Lung microvascular endothelial cell (primary cell): ENCODE data around the gene FMR1NB. TPM values are rescaled to one million over a fixed set of nuclear protein-coding genes. Genes with fewer than 3 reads are reported as not detected.

ENCODE experiments used
- DNase-seq, 2 donors: peaks; one replicate each; pipeline versions ENCODE4 v3.0.0 to v3.0.0-alpha.2; 2010; ENCODE audit warnings: low read depth in 2 of 2
- total RNA-seq: library from RNA; depleted of rRNA; stranded (reverse); fragments of >200 nt; gene quantifications from 2 replicates; pipeline ENCODE4 v1.2.1, GENCODE V29; 2014

FMR1NB gene
- total RNA-seq, result not detected in 2 replicates

GRCh38 chrX:147981038-147981752 lies at the start of gene FMR1NB:
TSS of gene FMR1NB (plus strand) at chrX:147981337. CDS start at chrX:147981403, 66 bp downstream.
- DNase-seq, result no peak

DNA sequence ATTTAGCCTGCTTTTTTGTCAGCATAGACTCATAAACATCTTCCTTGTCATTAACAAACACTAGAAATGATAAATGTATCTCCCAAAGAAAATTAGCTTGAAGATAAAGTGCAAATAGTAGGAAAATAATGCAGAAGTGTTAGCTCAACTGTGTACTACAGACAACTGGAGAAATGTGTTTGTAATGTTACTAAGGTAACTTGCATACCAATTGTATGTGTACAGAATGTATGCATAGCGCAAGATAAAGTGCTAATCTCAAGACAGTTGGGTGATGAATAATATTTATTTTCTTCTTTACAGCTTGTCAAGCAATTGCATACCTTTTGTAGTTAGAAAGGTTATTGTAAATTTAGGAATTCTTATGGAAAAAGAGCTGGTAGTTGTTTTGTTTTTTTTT lies 47.3 kb upstream of the FMR1NB start:
- no peak for DNase-seq

- DNase-seq, result no peak
Observed at GRCh38 chrX:147935156-147935758, 45.9 kb upstream of the FMR1NB start.

DNA sequence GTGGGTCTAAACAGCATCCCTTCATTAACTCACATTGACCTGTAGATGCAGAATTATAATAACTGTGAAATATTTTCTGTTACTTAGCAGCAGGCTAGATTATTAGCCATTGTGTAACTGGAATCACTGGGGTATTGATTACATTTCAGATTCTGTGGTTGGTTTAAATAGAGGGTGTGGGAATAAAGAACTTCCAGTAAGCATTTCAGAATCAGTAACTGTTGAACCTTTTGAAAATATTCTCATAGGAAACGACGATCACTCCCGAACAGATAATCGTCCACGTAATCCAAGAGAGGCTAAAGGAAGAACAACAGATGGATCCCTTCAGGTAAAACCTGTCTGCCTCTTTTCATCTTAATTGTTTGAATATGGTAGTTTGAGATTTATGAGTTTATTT lies 35.9 kb upstream of the FMR1NB start:
- no peak for DNase-seq

DNA sequence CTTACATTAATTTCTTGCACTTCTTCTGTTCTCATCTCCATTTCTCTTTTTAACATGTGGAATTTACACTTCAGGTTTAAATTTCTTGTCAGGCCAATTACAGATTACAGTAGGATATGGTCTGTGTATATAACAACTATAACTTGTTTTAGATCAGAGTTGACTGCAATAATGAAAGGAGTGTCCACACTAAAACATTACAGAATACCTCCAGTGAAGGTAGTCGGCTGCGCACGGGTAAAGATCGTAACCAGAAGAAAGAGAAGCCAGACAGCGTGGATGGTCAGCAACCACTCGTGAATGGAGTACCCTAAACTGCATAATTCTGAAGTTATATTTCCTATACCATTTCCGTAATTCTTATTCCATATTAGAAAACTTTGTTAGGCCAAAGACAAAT lies 32.6 kb upstream of the FMR1NB start:
- no peak for DNase-seq

- DNase-seq, result no peak
Observed at GRCh38 chrX:147950352-147950751, 30.8 kb upstream of the FMR1NB start.

DNA sequence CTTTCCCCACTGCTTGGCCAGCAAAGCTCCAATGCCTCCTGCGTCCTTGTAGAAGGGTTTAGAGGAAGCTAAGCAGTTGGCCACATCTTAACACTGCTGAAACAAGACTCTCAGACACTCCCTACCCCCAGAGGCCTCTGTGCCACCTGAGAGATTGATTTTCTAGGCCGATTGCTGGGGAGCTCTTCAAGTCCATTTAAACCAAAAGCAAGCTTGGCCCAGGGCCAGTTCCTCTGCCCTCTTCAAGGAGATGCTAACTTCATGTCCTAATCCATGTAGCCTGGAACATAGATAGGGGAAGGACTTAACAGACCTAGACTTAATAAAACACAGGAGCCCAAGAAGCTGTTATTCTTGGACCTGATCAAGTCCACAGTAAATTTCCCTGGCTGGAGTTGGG lies 27.2 kb upstream of the FMR1NB start:
- DNase-seq, result no peak

GRCh38 chrX:147957291-147957690 lies 23.8 kb upstream of the FMR1NB start:
- DNase-seq, result no peak

- DNase-seq, result no peak
Observed at GRCh38 chrX:147958291-147958690, 22.8 kb upstream of the FMR1NB start.

DNA sequence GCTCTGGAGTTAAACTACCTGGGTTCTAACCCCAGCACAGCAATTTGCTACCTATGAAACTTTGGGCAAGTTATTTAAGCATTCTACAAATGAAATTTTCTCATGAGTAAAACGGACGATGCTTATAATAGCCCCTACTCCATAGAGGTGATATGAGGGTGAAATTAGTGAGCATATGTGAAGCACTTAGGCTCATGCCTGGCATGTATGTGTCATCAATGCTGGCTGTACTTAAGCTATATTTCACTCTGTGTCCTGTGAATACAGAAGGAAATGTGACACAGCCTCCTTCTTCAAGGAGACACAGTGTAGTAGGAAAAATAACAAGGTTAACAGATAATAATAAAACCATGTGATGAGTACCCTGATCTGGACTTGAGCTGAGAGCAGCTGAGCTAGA lies 20.4 kb upstream of the FMR1NB start:
- no peak for DNase-seq

GRCh38 chrX:147962476-147962875 lies 18.7 kb upstream of the FMR1NB start:
- DNase-seq, result no peak

DNA sequence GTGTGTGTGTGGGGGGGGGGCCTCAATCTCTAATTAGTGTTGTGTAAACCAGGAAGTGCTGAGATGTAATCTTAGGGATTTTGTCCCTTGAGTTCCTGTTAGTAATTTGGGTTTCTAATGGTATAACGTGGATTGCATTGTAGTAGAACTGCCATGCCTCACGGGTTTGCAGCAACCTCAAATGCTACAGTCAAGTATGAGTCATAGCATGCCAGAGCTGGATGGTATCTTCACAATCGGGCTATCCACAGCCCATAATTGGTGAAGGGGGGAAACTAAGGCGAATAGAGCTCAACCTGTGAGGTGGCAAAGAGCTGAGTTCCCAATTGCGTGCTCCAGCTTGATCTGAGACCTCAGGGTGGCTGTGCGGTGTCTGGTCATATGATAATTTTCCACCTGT lies 2.2 kb upstream of the FMR1NB start:
- no peak for DNase-seq

DNA sequence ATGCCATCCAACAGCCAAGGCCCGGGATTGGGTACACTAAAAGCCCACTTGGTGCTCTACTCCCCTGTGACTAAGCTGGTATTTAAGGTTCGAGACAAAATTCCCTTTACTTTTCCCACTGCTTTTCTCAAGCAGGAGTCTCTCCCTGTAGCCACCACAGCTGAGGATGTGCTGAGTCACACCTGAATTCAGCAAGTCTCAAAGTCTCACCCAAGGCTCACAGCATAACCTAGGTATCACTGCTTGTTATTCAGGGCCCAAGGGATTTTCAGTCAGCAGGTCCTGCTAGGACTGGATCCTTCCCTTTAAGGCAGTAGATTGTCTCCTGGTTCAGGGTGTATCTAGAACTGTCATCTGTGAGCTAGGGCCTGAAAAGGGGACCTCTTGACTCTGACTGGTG lies 39.2 kb downstream of the FMR1NB start:
- DNase-seq, result no peak

GRCh38 chrX:148024425-148025148 lies 43.5 kb downstream of the FMR1NB start:
- no peak for DNase-seq

- DNase-seq, result no peak
Observed at GRCh38 chrX:148035380-148035779, 54.2 kb downstream of the FMR1NB start.

GRCh38 chrX:148037020-148037419 lies 55.9 kb downstream of the FMR1NB start:
- no peak for DNase-seq

DNA sequence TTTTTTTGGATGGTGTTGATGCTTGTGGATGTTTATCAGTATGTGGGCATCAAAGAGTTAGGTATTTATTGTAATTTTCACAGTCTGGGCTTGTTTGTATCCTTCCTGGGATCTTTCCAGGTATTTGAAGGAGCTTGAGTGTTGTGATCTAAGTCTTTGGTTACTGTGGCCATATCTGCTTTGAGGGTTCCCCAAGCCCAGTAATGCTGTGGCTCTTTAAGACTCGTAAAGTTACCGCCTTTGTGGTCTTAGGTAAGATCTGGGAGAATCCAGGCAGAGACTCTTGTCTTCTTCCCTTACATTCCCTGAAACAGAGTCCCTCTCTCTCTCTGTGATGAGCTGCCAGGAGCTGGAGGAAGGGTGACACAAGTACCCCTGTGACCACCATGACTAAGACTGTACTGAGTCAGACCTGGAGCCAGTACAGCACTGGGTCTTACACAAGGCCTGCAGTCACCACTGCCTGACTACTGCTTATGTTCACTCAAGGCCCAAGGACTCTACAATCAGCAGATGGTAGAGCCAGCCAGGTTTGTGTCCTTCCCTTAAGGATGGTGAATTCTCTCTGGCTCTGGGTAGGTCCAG lies 62.2 kb downstream of the FMR1NB start:
- no peak for DNase-seq

DNA sequence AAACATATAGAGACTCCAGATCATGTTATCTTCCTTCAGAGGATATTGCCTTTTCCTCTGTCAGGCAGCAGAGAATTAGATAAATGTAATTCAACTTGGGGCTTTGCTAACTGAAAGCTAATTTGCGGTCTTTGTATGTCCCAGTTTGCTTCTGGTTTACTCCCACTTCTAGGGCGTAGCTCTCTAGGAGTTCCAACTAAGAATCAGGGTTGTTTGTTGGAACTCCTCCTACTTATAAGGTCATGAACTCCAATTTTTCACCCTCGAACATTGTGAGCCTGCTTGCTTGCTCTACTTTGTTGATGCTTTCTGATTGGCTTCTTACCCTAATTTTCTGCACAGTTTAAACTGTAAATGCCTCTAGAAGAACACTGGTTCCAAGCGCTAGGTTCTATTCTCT lies 66.1 kb downstream of the FMR1NB start:
- no peak for DNase-seq

- peak; percentile 26 to 49 for DNase-seq
Observed at GRCh38 chrX:148049441-148049840, 68.3 kb downstream of the FMR1NB start.

DNA sequence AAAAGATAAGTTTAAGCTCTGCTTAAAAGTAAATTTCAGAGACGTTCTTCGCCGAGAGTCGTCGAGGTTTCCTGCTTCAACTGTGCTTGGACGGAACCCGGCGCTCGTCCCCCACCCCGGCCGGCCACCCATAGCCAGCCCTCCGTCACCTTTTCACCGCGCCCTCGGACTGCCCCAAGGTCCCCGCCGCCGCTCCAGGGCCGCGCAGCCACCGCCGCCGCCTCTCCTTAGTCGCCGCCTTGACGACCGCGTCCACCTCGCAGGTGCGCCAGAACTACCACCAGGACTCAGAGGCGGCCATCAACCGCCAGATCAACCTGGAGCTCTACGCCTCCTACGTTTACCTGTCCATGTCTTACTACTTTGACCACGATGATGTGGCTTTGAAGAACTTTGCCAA lies 70.8 kb downstream of the FMR1NB start:
- no peak for DNase-seq

- DNase-seq, result no peak
Observed at GRCh38 chrX:148067285-148067684, 86.1 kb downstream of the FMR1NB start.

DNA sequence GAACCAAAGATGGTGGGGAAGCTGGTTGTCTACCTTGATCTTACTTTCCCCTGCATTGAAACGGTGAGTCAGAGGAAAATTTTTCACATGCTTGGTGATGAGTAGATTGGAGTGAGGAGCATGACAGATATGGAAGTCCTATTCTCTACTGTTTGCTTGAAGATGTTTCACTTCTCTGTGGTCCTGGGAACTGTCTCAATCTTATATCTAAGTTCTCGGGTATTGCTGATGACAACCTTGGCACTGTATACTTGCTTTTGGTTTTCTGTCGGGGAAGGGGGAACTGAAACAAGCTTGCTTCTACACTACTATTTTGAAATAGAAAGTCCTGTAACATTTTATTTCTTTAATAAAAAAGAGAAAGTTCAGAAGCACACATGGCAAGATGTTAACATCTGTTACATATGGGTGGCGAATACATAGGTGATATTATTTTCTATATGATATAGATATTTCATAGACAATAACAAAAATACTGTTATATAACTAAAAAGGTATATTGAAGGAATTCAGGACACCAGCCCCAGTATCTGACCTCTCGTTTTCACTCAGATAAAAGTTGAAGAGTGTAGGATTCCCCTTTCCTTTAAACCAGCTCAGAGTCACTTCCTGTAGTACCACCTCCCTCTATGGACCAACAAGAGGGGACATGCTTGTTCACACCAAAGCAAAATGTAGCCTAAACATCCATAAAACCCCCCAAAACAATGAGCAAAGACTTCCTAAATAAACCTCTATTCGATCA lies 88.8 kb downstream of the FMR1NB start:
- DNase-seq, result no peak
